ENCODE measurements around the gene RUNX3.

Gene RUNX3

DNA sequence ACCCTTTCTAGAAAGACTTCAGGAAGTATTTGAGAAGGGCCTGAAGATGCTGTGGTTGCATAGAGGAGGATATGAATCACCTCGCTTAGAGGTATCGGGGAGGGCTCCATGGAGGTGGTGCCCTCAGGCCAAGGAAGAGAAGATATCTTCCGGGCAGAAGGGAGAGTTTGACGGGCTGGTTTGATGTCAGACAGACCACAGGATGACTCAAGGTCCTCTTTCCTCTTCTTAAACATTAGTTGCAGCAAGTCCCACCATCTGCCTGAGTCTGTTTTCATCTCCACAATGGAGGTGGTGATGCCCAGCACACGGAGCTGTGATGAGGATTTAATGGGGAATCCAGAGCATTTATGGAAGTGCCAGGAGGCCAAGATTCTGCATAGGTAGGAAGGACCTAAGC, 25.1 kb upstream of the RUNX3 start:
- DNase-seq (ENCODE audit: low read depth, low spot score): no peak
- TF ChIP-seq, protein P1, sequence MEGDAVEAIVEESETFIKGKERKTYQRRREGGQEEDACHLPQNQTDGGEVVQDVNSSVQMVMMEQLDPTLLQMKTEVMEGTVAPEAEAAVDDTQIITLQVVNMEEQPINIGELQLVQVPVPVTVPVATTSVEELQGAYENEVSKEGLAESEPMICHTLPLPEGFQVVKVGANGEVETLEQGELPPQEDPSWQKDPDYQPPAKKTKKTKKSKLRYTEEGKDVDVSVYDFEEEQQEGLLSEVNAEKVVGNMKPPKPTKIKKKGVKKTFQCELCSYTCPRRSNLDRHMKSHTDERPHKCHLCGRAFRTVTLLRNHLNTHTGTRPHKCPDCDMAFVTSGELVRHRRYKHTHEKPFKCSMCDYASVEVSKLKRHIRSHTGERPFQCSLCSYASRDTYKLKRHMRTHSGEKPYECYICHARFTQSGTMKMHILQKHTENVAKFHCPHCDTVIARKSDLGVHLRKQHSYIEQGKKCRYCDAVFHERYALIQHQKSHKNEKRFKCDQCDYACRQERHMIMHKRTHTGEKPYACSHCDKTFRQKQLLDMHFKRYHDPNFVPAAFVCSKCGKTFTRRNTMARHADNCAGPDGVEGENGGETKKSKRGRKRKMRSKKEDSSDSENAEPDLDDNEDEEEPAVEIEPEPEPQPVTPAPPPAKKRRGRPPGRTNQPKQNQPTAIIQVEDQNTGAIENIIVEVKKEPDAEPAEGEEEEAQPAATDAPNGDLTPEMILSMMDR (IDR thresholded peaks at IDR 0.05; ENCODE audit: insufficient read depth, low read length, missing control alignments): no peak
- ChIA-PET CTCF (interaction anchor here (1.3 kb wide), 1 partner anchor 250 kb away, joined by 5 read pairs; no protein-coding TSS in a partner anchor), POLR2A (no interaction called here)
- no peak overlapping the region for H3K4me3 ChIP-seq (ENCODE audit: low read depth, low read length)

DNA sequence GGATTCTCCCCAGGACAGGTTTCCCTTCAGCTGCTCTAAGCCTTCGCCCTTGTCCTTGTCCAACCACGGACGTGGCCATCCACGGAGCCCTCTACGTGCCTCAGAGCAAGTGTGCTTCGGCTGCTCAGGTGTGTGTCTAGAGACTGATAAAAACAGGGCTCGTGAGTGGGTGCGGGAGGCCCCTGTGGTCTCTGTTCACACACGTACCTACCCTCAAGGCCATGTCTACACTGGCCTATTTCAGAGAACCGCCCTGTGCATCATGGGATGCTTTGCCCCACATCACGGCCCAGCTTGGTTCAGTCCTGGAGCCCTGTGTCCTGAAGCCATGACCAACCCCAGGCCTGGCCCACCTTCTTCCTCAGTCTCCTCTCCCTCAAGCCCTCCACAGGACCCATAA, 24.6 kb upstream of the RUNX3 start:
- no peak overlapping the region for H3K4me3 ChIP-seq (ENCODE audit: low read depth, low read length)
- ChIA-PET POLR2A (no interaction called here), CTCF (interaction anchor here (1.1 to 4.2 kb wide), 3 partner anchors 9 to 250 kb away, joined by 5 to 14 read pairs (median 5); no protein-coding TSS in a partner anchor)
- DNase-seq (ENCODE audit: low read depth, low spot score): no peak
- TF ChIP-seq, protein P1 (IDR thresholded peaks at IDR 0.05; ENCODE audit: insufficient read depth, low read length, missing control alignments): no peak

DNA sequence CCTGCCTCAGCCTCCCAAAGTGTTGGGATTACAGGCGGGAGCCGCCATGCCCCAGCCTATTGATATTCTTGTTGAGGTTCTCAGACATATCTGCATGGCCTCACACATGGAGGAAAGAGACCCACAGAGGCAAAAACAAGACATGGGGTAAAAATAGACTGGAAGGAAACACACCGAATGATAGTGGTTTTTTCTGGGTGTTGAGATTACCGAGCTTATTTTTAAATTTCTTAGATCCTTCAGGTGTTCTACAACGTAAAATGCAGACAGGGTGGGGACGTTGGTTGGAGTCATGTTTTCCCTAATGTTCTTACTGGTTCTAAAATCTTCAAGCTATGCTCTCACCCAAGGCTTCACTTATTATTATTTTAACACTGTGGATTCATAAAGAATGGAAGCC, 23.9 kb upstream of the RUNX3 start:
- ChIA-PET POLR2A (no interaction called here), CTCF (interaction anchor here (1.1 to 4.2 kb wide), 2 partner anchors 10 to 84 kb away, joined by 5 to 14 read pairs; no protein-coding TSS in a partner anchor)
- no peak overlapping the region for H3K4me3 ChIP-seq (ENCODE audit: low read depth, low read length)
- DNase-seq (ENCODE audit: low read depth, low spot score): no peak
- TF ChIP-seq, protein P1 (IDR thresholded peaks at IDR 0.05; ENCODE audit: insufficient read depth, low read length, missing control alignments): no peak

DNA sequence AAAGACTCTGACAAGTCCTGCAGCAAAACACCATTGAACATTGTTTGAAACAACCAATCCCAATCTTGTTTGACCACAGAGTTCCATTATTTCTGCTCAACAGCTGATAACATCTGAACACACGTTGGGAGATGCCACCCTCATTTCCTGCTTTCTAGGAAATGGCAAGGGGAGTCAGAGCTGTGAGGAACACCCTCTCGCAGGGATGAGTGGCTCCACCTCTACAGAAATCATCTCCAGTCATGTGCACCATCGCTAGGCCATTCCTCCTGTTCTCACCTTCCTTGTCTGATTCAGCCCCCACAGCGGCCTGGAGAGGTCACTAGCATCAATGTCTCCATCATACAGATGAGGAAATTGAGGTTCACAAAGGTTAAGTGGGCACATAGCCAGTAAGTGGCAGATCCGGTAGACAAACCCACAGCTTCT, 22.4 kb upstream of the RUNX3 start:
- TF ChIP-seq, protein P1 (IDR thresholded peaks at IDR 0.05; ENCODE audit: insufficient read depth, low read length, missing control alignments): no peak
- CTCF ChIA-PET: interaction anchor here (1.1 to 4.2 kb wide), 4 partner anchors 11 to 252 kb away, joined by 4 to 18 read pairs (median 10); no protein-coding TSS in a partner anchor
- DNase-seq (ENCODE audit: low read depth, low spot score): no peak
- H3K4me3 ChIP-seq (ENCODE audit: low read depth, low read length): no peak overlapping the region
- POLR2A ChIA-PET: no interaction called here

DNA sequence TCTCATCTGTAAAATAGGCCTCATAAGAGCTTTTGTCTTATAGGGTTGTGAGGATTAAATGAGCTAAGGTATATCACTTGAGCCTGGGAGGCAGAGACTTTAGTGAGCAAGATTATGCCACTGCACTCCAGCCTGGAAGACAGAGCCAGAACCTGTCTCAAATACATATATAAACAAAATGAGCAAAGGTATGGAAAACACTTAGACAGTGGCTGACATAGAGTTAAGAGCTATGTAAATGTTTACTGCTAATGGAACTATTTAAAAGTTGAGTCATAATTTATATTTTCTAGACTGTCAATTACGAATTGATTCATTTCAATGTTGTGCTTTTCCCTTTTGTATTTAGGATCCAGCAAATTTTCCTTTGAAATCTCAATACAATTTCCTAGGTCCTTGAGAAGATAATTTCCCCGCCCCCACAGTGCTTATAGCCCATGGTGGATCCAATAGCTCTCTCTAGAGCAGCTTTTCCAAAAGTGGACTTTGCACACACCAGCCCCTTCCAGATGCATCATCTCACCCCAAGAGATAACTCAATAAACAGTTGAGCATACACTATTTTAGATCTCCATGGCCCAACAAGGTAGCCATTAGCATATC, 21.8 kb upstream of the RUNX3 start:
- CTCF ChIA-PET: interaction anchor here (1.1 to 4.2 kb wide), 5 partner anchors 11 to 253 kb away, joined by 4 to 18 read pairs (median 5); no protein-coding TSS in a partner anchor
- TF ChIP-seq, protein P1 (IDR thresholded peaks at IDR 0.05; ENCODE audit: insufficient read depth, low read length, missing control alignments): no peak
- H3K4me3 ChIP-seq (ENCODE audit: low read depth, low read length): no peak overlapping the region
- DNase-seq (ENCODE audit: low read depth, low spot score): no peak
- POLR2A ChIA-PET: no interaction called here

DNA sequence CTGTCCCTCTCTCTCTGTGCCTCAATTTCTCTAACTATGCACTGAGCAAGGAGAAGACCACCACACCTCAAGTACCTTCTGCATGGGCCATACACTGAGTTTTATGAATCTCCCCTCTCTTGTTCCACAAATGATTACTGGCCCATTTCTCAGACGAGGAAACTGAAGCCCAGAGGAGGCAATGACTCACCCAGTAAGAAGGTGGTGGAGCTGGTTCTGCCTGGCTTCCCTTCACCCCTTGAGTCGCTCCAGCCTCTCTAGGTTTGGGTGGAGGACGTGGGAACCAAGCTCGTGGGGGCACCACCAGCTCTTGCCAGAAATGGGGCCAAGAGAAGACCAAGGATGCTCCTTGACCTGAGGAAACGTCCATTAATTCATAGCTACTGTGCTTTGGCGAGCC, 21.3 kb upstream of the RUNX3 start:
- no peak for DNase-seq (ENCODE audit: low read depth, low spot score)
- ChIA-PET CTCF (interaction anchor here (1.3 to 4.2 kb wide), 4 partner anchors 19 to 254 kb away, joined by 4 to 18 read pairs (median 9); no protein-coding TSS in a partner anchor), POLR2A (no interaction called here)
- TF ChIP-seq, protein P1 (IDR thresholded peaks at IDR 0.05; ENCODE audit: insufficient read depth, low read length, missing control alignments): no peak
- no peak overlapping the region for H3K4me3 ChIP-seq (ENCODE audit: low read depth, low read length)
